ENCODE data around the gene ST3GAL5.

ST3GAL5 gene

DNA sequence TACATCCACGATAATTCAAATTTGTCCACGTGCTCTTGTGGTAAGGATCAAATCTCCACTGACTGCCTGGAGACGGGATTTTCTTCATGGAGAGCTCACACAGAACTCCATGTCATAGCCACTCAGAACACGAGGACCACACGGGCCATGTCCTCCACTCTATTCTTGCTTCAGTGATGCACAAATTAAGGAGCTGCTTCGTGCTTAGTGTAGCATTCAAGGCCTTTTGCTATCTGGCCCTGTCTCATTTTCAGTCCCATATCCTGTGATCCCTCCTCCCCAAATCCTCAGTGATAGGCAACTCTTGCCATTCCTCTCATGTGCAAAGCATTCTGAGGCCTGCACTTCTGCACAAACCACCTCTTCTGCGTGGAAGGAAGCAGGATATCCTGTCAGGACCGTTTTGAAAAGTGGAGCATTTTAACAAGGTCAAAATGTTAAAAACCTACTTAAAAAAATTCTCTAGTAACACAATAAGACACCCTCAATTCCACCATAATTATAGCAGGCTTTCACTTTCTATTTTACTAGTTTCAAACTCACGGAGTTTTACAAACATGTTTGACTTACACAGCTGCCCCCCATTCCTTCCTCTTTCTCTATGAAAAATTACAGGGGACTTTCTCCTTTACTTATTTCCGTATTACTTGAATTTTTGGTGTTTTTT is 35.2 kb downstream of the ST3GAL5 start:
- no peak for DNase-seq (ENCODE audit: extremely low read depth, low read depth)
- no peak overlapping the region for H3K4me3 ChIP-seq (replicated peaks; ENCODE audit: low read depth, low read length)
- TF ChIP-seq, protein P1, sequence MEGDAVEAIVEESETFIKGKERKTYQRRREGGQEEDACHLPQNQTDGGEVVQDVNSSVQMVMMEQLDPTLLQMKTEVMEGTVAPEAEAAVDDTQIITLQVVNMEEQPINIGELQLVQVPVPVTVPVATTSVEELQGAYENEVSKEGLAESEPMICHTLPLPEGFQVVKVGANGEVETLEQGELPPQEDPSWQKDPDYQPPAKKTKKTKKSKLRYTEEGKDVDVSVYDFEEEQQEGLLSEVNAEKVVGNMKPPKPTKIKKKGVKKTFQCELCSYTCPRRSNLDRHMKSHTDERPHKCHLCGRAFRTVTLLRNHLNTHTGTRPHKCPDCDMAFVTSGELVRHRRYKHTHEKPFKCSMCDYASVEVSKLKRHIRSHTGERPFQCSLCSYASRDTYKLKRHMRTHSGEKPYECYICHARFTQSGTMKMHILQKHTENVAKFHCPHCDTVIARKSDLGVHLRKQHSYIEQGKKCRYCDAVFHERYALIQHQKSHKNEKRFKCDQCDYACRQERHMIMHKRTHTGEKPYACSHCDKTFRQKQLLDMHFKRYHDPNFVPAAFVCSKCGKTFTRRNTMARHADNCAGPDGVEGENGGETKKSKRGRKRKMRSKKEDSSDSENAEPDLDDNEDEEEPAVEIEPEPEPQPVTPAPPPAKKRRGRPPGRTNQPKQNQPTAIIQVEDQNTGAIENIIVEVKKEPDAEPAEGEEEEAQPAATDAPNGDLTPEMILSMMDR (IDR thresholded peaks at IDR 0.05; ENCODE audit: low read depth, low read length, missing control alignments): no peak

DNA sequence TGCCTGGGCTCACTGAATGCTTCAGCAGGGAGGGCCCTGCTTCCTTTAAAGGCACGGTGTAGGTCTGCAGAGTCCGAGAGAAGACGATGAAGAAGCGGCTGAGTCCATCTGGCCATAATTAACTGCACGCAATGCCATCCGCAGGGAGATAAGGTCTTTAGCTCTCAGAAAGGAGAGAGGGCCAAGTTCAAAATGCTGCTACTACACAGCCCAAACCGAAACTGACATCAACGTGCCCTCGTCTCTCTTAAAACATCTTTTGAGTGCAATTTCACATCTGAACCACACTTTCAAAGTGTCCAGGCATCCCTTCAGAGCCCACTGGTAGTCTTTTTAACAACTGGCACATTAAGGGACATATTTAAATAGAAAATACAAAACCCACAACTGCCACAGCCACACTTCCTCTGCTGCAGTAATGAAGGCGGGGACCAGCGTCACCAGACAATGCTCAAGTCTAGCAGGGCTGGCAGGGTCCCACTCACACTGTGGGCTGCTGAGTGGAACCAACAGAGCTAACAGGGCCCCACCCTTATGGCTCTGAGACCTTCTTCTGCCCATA is 35.8 kb downstream of the ST3GAL5 start:
- TF ChIP-seq, protein P1 (IDR thresholded peaks at IDR 0.05; ENCODE audit: low read depth, low read length, missing control alignments): no peak
- DNase-seq (ENCODE audit: extremely low read depth, low read depth): no peak
- no peak overlapping the region for H3K4me3 ChIP-seq (replicated peaks; ENCODE audit: low read depth, low read length)

DNA sequence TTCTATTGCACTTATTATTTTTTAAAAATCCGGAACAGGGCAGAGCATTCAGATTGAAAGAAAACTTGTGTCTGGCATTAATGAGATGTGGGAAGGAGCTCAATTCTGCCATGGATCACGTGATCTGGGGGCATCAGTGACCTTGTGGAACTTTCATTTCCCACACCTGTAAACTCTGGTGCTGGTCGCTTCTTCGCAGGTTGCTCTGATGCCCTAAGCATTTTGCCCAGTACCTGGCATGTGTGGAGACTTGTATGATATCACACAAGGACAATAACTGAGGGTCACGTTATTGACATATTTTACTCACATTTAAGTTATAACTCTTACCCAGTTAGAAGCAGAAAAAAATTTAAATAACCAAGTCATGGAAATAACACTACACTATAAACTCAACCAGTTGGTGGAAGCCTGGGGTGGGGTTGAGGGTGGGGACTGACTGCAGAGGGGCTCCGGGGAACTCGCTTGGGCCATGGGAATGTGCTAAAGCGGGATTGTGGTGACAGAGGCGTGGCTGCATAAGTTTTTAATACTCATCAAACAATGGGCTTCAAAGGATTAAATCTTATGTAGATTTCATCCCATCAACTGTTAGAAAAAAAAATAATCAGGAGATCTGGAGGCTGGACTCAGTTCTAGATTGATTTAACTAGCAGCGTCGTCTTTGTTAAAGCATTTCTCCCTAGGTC is 36.5 kb downstream of the ST3GAL5 start:
- DNase-seq (ENCODE audit: extremely low read depth, low read depth): no peak
- TF ChIP-seq, protein P1 (IDR thresholded peaks at IDR 0.05; ENCODE audit: low read depth, low read length, missing control alignments): no peak
- H3K4me3 ChIP-seq (replicated peaks; ENCODE audit: low read depth, low read length): no peak overlapping the region

DNA sequence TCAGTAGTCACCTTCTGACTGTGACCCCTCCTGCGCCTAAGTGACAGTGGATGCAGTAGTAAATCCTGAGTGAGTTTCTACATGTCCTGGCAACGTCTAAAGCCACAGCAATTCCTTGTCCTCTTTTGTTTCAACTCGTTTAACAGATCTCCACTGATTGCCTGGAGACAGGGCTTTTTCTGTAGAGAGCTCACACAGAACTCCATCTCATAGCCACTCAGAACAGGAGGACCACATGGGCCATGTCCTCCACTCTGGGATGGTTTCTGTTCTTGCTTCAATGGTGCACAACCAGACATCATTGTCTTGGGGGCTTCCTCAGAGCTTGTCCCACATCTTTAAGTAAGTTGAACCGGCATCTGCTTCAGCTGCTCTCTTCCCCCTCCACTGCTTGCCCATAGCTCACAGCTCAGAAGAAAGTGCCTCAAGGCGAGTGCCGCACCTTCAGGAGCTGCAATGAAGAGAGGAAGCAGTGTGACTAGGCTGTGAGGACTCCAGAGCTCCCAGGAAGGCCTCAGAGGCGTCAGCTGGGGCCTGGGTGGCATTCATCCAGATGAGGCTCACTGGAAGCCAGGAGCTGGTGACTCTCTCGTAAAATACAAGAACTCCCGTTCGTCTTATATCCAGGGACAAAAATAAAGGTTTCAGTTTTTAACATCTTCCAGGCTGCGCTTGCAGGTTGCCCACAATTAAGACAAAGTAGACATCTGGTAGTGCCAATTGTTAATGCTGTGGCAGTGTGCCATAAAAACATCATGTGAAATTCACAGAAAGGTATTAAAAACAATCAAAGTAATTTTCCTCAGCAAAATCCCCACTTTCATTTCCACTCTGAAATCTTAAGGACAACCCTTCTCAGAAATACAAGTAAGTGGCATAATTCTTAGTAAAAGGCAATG is 37.3 kb downstream of the ST3GAL5 start:
- TF ChIP-seq, protein P1 (IDR thresholded peaks at IDR 0.05; ENCODE audit: low read depth, low read length, missing control alignments): no peak
- H3K4me3 ChIP-seq (replicated peaks; ENCODE audit: low read depth, low read length): no peak overlapping the region
- DNase-seq (ENCODE audit: extremely low read depth, low read depth): no peak

GRCh38 chr2:85850451-85850850 is 38.3 kb downstream of the ST3GAL5 start:
- TF ChIP-seq, protein P1 (IDR thresholded peaks at IDR 0.05; ENCODE audit: low read depth, low read length, missing control alignments): no peak
- DNase-seq (ENCODE audit: extremely low read depth, low read depth): no peak

DNA sequence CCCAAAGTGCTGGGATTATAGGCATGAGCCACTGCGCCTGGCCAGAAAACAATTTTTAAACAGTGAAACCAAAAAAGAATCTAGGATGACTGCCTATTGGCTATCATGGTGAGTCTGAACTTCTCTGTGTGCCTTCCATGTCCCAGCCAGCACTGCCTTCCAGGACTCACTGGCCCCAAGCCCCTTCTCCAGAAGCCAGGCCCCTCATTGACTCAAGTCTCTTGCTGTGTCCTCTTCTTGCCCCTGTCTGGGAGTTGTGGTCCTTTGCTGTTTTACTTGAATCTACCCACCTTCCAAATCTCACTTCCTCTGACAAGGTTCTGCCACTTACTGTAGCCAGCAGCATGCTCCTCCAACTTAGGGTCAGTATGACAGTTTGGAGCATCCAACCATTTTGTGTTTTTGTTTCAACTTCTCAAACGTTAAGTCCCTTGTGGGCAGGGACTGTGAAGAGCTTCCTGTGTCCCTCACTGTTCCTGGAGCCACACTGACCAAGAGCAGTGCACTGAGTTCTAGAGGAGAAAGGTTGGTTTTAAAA is 41.7 kb downstream of the ST3GAL5 start:
- no peak for DNase-seq (ENCODE audit: extremely low read depth, low read depth)
- H3K4me3 ChIP-seq (replicated peaks; ENCODE audit: low read depth, low read length): no peak overlapping the region
- TF ChIP-seq, protein P1 (IDR thresholded peaks at IDR 0.05; ENCODE audit: low read depth, low read length, missing control alignments): no peak

More at GRCh38 chr2:85850451-85850850, 38.3 kb downstream of the ST3GAL5 start:
- no peak overlapping the region for H3K4me3 ChIP-seq (replicated peaks; ENCODE audit: low read depth, low read length)
